Gastrocnemius medialis (tissue), 4 donors: ENCODE data around the gene MACC1.

Source experiments
- POLR2A ChIP-seq, 2 donors: fragments of 450-650 bp; IDR thresholded peaks; one replicate each; pipeline ENCODE4 v1.6.1; 2017; ENCODE audit warnings: antibody characterized with exemption in 2 of 2, mild to moderate bottlenecking in 2 of 2, moderate library complexity in 2 of 2
- TF ChIP-seq, protein P1 (sequence below), 5 experiments: fragments of 450-650 bp in 3 of 5; fragments of 200-600 bp in 2 of 5; sonication (generic) in 2 of 5; IDR thresholded peaks in 4 of 5; conservative IDR thresholded peaks in 1 of 5; 1 replicate in 4 of 5; 2 replicates in 1 of 5; pipeline ENCODE4 v1.5.1; 2016 to 2019; ENCODE audit warnings: antibody characterized with exemption in 5 of 5, mild to moderate bottlenecking in 3 of 5, moderate library complexity in 3 of 5

GRCh38 chr7:20208651-20209307 is 8.4 kb downstream of the MACC1 start:
- TF ChIP-seq, protein P1, sequence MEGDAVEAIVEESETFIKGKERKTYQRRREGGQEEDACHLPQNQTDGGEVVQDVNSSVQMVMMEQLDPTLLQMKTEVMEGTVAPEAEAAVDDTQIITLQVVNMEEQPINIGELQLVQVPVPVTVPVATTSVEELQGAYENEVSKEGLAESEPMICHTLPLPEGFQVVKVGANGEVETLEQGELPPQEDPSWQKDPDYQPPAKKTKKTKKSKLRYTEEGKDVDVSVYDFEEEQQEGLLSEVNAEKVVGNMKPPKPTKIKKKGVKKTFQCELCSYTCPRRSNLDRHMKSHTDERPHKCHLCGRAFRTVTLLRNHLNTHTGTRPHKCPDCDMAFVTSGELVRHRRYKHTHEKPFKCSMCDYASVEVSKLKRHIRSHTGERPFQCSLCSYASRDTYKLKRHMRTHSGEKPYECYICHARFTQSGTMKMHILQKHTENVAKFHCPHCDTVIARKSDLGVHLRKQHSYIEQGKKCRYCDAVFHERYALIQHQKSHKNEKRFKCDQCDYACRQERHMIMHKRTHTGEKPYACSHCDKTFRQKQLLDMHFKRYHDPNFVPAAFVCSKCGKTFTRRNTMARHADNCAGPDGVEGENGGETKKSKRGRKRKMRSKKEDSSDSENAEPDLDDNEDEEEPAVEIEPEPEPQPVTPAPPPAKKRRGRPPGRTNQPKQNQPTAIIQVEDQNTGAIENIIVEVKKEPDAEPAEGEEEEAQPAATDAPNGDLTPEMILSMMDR (IDR thresholded peaks at IDR 0.05 in 4 of 5, conservative IDR thresholded peaks at IDR 0.05 in 1 of 5) = no peak
- no peak for TF ChIP-seq POLR2A (IDR thresholded peaks at IDR 0.05)
